ENCODE data around the gene MOB1A. TPM values are rescaled to one million over a fixed set of nuclear protein-coding genes. Genes with fewer than 3 reads are reported as not detected.

Gene MOB1A
- total RNA-seq, 1 donor from 2014 or later: 96.4 TPM

GRCh38 chr2:74198023-74198460 is 19.4 kb upstream of the MOB1A start:
- H3K27me3 Mint-ChIP-seq (ENCODE audit: low read depth): no peaks in the 10 kb centered on the region
- TF ChIP-seq CTCF (IDR thresholded peaks at IDR 0.05; ENCODE audit: unreplicated experiment): no peak
- DNase-seq (ENCODE audit: low spot score in 2 of 2, unreplicated experiment in 2 of 2): no peak
- peak overlapping the region; percentile 87 for H3K4me3 Mint-ChIP-seq
- H3K36me3 Mint-ChIP-seq: no peaks in the 10 kb centered on the region
- no peaks in the 10 kb centered on the region for H3K9me3 Mint-ChIP-seq
- peaks cover 22% of the 10 kb centered on the region for H3K4me1 Mint-ChIP-seq
- H3K27ac Mint-ChIP-seq: peak overlapping the region; percentile 99

GRCh38 chr2:74197049-74197448 is 18.4 kb upstream of the MOB1A start:
- no peak overlapping the region for H3K4me3 Mint-ChIP-seq
- TF ChIP-seq CTCF (IDR thresholded peaks at IDR 0.05; ENCODE audit: unreplicated experiment): no peak
- H3K9me3 Mint-ChIP-seq: no peaks in the 10 kb centered on the region
- no peaks in the 10 kb centered on the region for H3K36me3 Mint-ChIP-seq
- peaks cover 22% of the 10 kb centered on the region for H3K4me1 Mint-ChIP-seq
- no peak overlapping the region for H3K27ac Mint-ChIP-seq
- no peaks in the 10 kb centered on the region for H3K27me3 Mint-ChIP-seq (ENCODE audit: low read depth)
- no peak for DNase-seq (ENCODE audit: low spot score in 2 of 2, unreplicated experiment in 2 of 2)

GRCh38 chr2:74194799-74195198 is 16.1 kb upstream of the MOB1A start:
- TF ChIP-seq CTCF (IDR thresholded peaks at IDR 0.05; ENCODE audit: unreplicated experiment): no peak
- Mint-ChIP-seq H3K36me3 (no peaks in the 10 kb centered on the region), H3K9me3 (no peaks in the 10 kb centered on the region), H3K4me3 (no peak overlapping the region), H3K27ac (no peak overlapping the region), H3K27me3 (ENCODE audit: low read depth) (peaks cover 6% of the 10 kb centered on the region), H3K4me1 (peaks cover 15% of the 10 kb centered on the region)
- no peak for DNase-seq (ENCODE audit: low spot score in 2 of 2, unreplicated experiment in 2 of 2)

- Mint-ChIP-seq H3K4me1 (peaks cover 4% of the 10 kb centered on the region), H3K9me3 (no peaks in the 10 kb centered on the region), H3K27me3 (ENCODE audit: low read depth) (peaks cover 6% of the 10 kb centered on the region), H3K4me3 (no peak overlapping the region), H3K36me3 (no peaks in the 10 kb centered on the region), H3K27ac (no peak overlapping the region)
- no peak for DNase-seq (ENCODE audit: low spot score in 2 of 2, unreplicated experiment in 2 of 2)
- no peak for TF ChIP-seq CTCF (IDR thresholded peaks at IDR 0.05; ENCODE audit: unreplicated experiment)
Measured at GRCh38 chr2:74191596-74192380, 13.1 kb upstream of the MOB1A start.

- no peak for TF ChIP-seq CTCF (IDR thresholded peaks at IDR 0.05; ENCODE audit: unreplicated experiment)
- no peaks in the 10 kb centered on the region for H3K36me3 Mint-ChIP-seq
- no peak overlapping the region for H3K4me3 Mint-ChIP-seq
- H3K27me3 Mint-ChIP-seq (ENCODE audit: low read depth): peaks cover 6% of the 10 kb centered on the region
- H3K27ac Mint-ChIP-seq: no peak overlapping the region
- no peaks in the 10 kb centered on the region for H3K9me3 Mint-ChIP-seq
- no peak for DNase-seq (ENCODE audit: low spot score in 2 of 2, unreplicated experiment in 2 of 2)
- peaks cover 4% of the 10 kb centered on the region for H3K4me1 Mint-ChIP-seq
Measured at GRCh38 chr2:74188696-74189095, 10.0 kb upstream of the MOB1A start.
